ENCODE results near the gene PRRC2A.

DNA sequence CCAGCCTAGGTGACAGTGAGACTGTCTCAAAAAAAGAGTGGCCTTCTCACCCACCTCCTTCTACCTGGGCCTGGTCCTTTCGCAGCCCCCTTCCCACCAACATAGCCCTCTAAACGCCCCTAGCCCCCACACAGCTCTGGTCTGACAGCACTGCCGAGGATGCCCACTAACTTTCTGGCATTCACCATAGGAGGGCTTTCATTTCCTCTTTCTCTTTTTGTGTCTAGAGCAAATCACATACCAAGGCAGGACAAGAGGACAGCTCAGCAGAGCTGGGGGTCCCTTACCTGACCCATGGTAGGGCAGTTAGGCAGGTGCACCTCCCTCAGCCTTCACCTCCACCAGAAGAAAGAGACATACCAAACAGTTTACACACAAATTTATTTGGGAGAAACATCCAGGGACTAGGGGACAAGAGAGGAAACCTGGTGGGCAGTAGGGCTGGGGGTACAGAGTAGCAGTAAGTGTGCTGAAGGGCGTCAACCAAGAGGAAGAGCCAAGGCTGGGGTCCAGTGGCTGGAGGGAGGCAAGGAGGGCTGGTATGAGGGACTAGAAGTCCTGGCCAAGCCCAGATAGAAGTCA is 55.9 kb downstream of the PRRC2A start:
- TF ChIP-seq, protein P1, sequence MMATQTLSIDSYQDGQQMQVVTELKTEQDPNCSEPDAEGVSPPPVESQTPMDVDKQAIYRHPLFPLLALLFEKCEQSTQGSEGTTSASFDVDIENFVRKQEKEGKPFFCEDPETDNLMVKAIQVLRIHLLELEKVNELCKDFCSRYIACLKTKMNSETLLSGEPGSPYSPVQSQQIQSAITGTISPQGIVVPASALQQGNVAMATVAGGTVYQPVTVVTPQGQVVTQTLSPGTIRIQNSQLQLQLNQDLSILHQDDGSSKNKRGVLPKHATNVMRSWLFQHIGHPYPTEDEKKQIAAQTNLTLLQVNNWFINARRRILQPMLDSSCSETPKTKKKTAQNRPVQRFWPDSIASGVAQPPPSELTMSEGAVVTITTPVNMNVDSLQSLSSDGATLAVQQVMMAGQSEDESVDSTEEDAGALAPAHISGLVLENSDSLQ (IDR thresholded peaks at IDR 0.05), result no peak
- TF ChIP-seq BHLHE40 (IDR thresholded peaks at IDR 0.05; ENCODE audit: borderline replicate concordance), result no peak
- no peak for TF ChIP-seq FOXK2 (IDR thresholded peaks at IDR 0.05)
- TF ChIP-seq SP1 (IDR thresholded peaks at IDR 0.05), result no peak
- no peak for TF ChIP-seq FOXM1 (IDR thresholded peaks at IDR 0.05; ENCODE audit: borderline replicate concordance)
- no peak for TF ChIP-seq TARDBP (IDR thresholded peaks at IDR 0.05)
- TF ChIP-seq FOXA1 (IDR thresholded peaks at IDR 0.05), result no peak
- no peak for TF ChIP-seq HDGF (IDR thresholded peaks at IDR 0.05; ENCODE audit: borderline replicate concordance)
- TF ChIP-seq ELF4 (IDR thresholded peaks at IDR 0.05), result no peak
- TF ChIP-seq SUZ12 (IDR thresholded peaks at IDR 0.05), result no peak
- no peak for TF ChIP-seq CTBP1 (IDR thresholded peaks at IDR 0.05; ENCODE audit: borderline replicate concordance)
- no peak for TF ChIP-seq NFRKB (IDR thresholded peaks at IDR 0.05)
- no peak for TF ChIP-seq LEF1 (IDR thresholded peaks at IDR 0.05; ENCODE audit: borderline replicate concordance)
